Vagina (tissue), 2 donors: ENCODE data around the gene TOX3.

Experiments
- POLR2AphosphoS5 ChIP-seq, 2 donors: sonication (generic); formaldehyde crosslinking; IDR thresholded peaks; one replicate each; pipeline ENCODE4 v1.9.0; 2017; ENCODE audit warnings: antibody characterized with exemption in 2 of 2, mild to moderate bottlenecking in 2 of 2, low read depth in 1 of 2; ENCODE audit not compliant: insufficient read depth in 1 of 2
- TF ChIP-seq, protein P1 (sequence below), 3 experiments: fragments of 450-650 bp in 2 of 3; fragments of 200-600 bp in 1 of 3; sonication (generic) in 1 of 3; IDR thresholded peaks; one replicate each; pipeline ENCODE4 v1.5.1; 2017 to 2019; ENCODE audit warnings: antibody characterized with exemption in 3 of 3, mild to moderate bottlenecking in 2 of 3, moderate library complexity in 2 of 3

DNA sequence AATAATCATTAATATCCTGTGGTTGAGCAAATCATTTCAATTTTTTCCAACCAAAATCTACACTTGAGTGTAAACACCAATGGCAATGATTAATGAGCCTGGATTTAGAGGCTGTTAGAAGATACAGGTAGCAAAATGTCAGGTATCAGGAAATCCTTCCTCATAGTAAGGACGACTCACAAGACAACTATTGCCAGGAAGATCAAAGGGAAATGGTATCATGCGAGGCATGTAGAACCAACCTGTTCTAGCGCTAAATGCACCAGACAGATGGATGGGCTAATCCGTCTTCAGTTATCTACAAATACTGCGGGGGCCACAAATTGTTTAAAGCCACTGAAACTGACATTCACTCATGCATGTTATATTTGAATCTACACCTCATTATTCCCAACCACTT, 28.1 kb downstream of the TOX3 start:
- TF ChIP-seq, protein P1, sequence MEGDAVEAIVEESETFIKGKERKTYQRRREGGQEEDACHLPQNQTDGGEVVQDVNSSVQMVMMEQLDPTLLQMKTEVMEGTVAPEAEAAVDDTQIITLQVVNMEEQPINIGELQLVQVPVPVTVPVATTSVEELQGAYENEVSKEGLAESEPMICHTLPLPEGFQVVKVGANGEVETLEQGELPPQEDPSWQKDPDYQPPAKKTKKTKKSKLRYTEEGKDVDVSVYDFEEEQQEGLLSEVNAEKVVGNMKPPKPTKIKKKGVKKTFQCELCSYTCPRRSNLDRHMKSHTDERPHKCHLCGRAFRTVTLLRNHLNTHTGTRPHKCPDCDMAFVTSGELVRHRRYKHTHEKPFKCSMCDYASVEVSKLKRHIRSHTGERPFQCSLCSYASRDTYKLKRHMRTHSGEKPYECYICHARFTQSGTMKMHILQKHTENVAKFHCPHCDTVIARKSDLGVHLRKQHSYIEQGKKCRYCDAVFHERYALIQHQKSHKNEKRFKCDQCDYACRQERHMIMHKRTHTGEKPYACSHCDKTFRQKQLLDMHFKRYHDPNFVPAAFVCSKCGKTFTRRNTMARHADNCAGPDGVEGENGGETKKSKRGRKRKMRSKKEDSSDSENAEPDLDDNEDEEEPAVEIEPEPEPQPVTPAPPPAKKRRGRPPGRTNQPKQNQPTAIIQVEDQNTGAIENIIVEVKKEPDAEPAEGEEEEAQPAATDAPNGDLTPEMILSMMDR (IDR thresholded peaks at IDR 0.05), result no peak
- no peak for TF ChIP-seq POLR2AphosphoS5 (IDR thresholded peaks at IDR 0.05; ENCODE audit: insufficient read depth in 1 of 2, low read depth in 1 of 2)
